Measurements from ENCODE around the gene LRG1.

- TF ChIP-seq CTCF (IDR thresholded peaks at IDR 0.05; ENCODE audit: insufficient read depth, low read length, poor library complexity, severe bottlenecking) (no peak), EZH2phosphoT487 (conservative IDR thresholded peaks at IDR 0.05; ENCODE audit: low read length) (no peak)
Measured at GRCh38 chr19:4580021-4580901, 40.4 kb upstream of the LRG1 start.
